GM19193 (cell line): ENCODE measurements around the gene LOXL4.

Experiments
- POLR2A ChIP-seq: IDR thresholded peaks from 4 replicates; pipeline ENCODE4 v1.6.1; 2011; ENCODE audit not compliant: insufficient read depth, insufficient read length; ENCODE audit errors: extremely low read depth

LOXL4 gene

DNA sequence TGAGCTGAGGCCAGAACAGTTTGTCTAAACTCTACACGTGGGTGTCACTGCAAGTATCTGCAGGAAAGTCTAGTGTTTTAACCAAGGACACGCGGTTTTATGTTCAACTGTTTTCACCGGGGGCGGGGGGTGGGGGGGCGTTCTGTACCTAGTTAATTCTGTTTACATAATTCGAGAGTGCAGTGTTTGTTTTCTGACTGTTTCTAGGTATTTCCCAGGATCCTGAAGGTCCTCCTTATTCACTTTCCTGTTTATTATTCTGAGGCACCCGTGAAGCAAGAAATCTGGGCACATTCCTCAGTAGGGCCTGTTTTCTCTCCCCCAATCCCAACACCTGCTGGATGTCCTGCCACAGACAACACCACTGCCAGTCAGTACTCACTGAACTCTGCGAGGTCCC is 7.6 kb downstream of the LOXL4 start:
- TF ChIP-seq POLR2A = no peak

GRCh38 chr10:98259606-98260315 is 8.2 kb downstream of the LOXL4 start:
- no peak for TF ChIP-seq POLR2A

GRCh38 chr10:98258683-98259454 is 9.1 kb downstream of the LOXL4 start:
- TF ChIP-seq POLR2A = no peak

GRCh38 chr10:98257961-98258360 is 10.0 kb downstream of the LOXL4 start:
- TF ChIP-seq POLR2A = no peak

DNA sequence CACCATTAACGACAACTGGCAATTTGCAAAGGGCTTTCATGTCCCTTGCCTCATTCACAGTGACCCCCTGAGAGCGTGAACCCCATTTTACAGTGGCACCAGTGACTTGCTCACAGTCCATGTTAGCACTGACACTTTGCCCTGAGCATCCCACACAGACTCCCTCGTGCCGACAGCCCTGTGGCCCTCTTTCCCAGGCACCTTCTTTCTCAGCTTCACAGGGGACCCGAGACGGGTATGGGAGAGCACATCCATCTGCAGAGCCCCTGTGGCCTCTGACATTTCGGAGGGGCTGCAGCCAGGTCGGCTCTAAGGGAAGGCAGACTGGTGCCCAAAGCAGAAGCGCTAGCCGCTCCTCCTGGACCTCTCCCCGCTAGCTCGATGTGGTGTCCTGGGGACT is 10.8 kb downstream of the LOXL4 start:
- no peak for TF ChIP-seq POLR2A

DNA sequence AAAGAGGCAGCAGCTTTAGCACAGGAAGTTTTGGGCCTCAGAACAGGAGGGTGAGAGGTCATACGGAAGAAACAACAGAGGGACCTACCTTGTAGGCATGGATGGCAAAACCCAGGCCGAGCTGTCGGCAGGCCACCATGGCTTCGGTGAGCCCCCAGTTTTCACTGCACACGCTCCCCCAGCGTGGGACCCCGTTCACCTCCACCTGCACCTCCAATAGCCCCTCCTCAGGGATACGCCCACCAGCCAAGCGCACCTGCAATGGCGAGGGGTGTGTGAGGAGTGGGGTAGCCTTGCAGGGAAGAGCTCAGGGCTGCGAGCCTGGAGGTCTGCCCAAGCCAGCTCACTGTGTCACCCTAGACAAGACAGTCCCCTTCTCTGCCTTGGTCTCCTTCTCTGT is 11.3 kb downstream of the LOXL4 start:
- TF ChIP-seq POLR2A = no peak

DNA sequence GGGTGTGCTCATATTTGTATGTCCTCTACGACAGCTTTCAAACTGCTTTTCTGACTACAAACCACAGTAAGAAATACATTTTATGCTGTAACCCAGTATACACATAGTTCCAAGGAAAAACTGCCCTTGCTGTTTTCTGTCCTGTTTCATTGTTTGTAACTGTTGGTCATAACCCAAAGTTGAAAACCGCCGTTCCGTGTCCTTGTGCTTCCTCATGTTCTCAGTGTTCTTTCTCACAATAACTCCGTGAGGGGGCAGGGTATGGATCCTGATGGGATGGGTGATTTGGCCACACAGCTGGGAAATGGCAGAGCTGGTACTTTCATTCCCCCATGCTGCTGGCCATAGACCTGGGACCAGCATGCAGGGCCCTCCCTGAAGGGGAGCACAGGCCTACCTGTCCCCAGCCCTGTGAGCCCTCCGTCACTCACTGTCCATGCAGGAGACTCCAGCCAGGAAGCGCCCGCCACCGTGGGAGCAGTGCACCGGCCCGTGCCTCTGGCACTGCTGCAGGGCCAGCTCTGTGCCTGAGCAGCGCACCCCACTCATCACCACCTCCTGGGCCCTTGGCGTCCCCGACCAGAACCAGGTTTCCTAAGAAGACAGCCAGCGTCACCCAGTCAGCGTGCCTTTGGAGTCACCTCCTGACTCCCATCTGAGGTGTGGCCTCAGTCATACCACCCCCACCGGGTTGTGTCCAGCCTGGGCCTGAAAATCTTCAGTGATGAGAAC is 12.7 kb downstream of the LOXL4 start:
- no peak for TF ChIP-seq POLR2A

- no peak for TF ChIP-seq POLR2A
These were observed 13.6 kb downstream of the LOXL4 start for GRCh38 chr10:98254234-98254974.

DNA sequence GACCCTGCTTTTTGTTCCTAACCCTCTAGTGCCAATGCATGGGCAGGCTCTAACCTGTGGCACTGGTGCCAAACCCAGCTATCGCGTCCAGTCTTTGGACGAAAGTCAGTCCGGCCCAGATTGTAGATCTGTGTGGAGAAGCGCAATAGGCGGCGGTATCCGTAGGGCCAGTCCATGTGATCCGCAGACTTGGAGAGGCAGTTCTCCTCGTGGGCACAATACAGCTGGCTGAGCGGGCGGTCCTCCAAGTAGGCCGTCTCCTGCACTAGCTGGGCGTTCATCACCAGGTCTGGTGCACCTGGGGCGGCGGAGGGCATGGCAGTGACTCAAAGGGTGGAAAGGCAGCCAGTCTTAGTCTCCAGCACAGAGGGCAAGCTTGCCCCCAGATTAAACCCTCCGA is 14.5 kb downstream of the LOXL4 start:
- no peak for TF ChIP-seq POLR2A

- TF ChIP-seq POLR2A = no peak
These were observed 15.5 kb downstream of the LOXL4 start for GRCh38 chr10:98252464-98252863.

GRCh38 chr10:98251399-98251798 is 16.6 kb downstream of the LOXL4 start:
- TF ChIP-seq POLR2A = no peak

GRCh38 chr10:98249134-98249533 is 18.9 kb downstream of the LOXL4 start:
- no peak for TF ChIP-seq POLR2A

- no peak for TF ChIP-seq POLR2A
These were observed 20.0 kb downstream of the LOXL4 start for GRCh38 chr10:98248018-98248417.

DNA sequence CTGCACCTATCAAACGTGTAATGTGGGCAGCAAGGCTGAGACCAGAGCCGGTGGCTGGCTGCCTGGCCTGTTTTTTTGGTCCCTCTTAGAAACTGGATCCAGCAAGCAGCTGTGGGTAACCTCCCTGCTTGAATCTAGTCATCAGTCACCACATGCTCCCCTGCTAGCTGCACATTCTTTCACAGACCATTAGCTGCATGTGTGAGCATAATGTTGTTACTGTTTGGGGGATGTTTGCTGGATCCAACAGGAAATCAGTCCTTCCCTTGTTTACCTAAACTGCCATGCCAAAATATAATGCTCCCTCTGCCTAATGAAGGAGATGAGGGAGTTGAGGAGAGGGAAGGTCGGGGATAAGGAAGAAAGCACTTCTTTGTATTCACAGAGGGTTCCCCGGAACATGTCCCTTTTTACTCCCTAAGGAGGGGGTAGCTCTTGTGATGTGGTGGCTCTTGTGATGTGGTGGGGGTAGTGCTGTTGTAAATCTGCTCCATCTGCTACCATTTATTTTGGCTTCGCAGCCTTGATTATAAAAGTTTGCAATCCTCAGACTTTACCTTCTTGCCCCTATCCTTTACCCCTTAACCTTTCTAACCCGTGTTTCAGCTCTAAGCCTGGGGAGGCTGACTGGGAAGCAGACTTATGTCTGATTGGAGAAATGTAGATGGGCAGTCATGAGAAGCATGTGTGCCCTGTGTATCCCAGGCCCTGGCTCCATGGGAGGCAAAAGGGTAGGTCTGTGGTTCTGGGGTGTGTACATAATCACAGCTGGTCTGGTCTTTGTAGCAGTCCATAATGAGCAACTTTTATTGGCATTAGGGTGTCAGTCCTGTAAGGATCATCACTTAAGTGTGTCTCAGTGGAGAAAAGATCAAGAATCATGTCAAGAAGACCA is 20.8 kb downstream of the LOXL4 start:
- TF ChIP-seq POLR2A = no peak
